COLO668 (cell line): ENCODE results near the gene CD86.
"Not testable (repeated sequence)": the region's sequence is repeated elsewhere in the genome, so short reads cannot be mapped to it uniquely, and the experiment has no call there.

Source experiments
- DNase-seq: peaks from one replicate; lab custom pipeline; 2025; ENCODE audit not compliant: unreplicated experiment; lab: John Stamatoyannopoulos, UW

The CD86 gene

DNA sequence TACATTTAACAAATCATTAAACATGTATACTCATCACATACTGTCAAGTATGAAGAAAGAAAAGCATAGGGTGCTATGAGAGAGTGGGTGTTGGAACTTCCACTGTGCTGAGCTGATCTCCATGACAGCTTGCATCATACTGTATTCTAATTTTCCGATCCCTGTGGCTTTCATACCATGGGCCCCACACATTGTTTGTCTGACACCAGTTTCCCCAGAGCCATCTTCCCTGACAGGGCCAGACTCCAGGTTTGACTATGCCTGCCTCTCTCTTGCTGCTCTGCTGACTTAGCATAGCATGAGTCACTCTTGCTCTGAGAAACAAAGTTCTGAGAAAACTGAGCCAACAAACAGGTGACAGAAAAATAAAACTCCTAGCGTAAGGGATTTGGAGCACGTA lies 91.3 kb downstream of the CD86 start:
- no peak for DNase-seq

DNA sequence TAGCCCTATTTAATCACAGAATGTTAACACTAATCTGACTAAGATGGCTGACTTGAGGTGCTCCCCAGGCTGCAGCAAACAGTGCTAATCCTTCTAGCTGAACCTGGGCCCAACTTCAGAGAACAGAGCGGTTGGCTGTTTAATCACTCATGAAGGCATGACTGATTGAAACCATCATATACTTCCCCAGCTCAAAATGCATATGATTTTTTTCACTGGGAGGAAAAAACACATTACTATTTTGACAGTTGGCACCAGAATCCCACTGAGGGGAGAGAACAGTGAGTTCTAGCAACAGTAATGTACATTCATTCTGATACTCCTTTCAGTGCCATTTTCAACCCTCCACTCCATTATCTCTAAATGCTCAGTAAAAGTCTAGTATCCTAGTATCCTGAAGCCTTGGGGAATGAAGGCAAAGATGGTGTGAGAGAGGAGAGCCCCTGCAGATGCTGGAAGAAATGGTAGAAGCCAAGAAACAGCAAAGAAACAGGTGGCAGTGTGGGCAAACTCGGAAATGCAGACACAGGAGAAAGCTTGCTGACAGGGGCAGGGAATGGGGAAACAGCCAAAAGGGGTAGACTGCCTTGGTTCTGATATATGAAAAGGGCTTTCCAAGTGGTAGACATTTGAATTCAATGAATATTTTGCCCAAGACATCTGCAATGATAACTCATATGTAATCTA lies 93.9 kb downstream of the CD86 start:
- no peak for DNase-seq

DNA sequence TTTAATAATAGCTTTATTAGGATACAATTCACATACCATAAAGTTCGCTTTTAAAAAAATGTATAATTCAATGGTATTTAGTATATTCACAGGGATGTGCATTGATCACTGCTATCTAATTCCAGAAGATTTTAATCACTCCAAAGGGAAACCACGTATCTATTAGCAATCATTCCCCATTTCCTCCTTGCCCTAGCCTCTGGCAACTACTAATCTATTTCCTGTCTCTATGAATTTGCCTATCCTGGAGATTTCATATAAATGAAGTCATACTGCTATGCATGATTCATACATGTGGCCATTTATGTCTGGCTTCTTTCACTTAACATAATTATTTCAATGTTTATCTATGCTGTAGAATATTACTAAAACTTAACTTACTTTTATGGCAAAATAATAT lies 96.3 kb downstream of the CD86 start:
- DNase-seq: no peak

DNA sequence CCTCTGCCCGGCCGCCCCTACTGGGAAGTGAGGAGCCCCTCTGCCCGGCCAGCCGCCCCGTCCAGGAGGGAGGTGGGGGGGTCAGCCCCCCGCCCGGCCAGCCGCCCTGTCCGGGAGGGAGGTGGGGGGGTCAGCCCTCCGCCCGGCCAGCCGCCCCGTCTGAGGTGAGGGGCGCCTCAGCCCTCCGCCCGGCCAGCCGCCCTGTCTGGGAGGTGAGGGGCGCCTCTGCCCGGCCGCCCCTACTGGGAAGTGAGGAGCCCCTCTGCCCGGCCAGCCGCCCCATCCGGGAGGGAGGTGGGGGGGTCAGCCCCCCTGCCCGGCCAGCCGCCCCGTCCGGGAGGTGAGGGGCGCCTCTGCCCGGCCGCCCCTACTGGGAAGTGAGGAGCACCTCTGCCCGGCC lies 109.8 kb downstream of the CD86 start:
- not testable (repeated sequence) for DNase-seq

GRCh38 chr3:122167630-122168029 lies 112.5 kb downstream of the CD86 start:
- no peak for DNase-seq

- DNase-seq: no peak
Observed at GRCh38 chr3:122168044-122168443, 112.9 kb downstream of the CD86 start.

DNA sequence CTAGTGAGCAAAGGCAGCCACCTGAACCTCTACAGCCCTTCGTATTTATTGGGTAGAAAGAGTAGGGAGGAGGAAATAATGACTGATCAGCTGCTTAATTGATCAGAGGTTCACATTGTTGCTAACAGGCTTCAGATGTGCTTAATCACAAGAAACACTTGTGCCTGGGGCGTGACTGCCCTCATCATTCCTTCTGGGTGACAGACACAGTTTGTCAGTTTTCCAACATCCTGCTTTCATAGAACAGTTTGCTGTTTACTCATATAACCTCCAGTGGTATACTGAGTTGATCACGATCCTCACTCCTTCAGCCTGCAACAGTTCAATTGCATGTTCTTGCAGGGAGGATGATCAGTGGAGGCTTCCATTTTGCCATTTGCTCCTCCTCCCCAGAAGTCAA lies 114.7 kb downstream of the CD86 start:
- no peak for DNase-seq
